Measurements from ENCODE around the gene MEAK7.

DNA sequence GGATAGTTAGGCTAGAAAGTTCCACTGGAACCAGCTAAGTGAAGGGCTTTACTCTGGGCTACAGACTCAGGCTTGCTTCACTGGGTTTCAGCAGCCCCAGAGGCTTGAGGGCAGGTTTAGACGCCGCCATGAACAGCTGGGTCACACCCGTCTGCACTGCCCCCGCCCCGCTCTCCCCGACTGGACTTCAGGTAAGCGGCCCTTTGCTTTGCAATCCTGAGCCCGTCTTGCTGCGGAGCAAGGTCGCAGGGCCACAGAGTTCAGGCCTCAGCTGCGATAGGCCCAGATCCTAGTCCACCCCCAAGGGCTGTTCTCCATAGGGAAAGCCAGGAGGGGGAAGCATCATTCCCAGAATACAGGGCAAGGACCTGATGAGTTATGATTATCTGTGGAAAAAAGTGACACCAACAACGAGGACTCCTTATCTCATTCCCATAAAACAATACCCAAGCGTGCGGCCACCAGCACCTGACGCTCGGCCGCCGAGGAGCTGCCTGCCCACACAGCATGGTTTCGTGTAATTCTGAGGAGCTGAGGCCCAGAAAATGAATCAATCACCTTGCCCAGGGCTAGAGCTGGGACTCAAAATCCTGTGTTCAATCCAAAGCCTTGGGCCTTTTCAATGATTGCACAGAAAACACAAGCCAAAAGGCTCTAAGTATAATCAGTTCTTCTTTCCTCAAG lies 20.4 kb downstream of the MEAK7 start:
- TF ChIP-seq, protein P1, sequence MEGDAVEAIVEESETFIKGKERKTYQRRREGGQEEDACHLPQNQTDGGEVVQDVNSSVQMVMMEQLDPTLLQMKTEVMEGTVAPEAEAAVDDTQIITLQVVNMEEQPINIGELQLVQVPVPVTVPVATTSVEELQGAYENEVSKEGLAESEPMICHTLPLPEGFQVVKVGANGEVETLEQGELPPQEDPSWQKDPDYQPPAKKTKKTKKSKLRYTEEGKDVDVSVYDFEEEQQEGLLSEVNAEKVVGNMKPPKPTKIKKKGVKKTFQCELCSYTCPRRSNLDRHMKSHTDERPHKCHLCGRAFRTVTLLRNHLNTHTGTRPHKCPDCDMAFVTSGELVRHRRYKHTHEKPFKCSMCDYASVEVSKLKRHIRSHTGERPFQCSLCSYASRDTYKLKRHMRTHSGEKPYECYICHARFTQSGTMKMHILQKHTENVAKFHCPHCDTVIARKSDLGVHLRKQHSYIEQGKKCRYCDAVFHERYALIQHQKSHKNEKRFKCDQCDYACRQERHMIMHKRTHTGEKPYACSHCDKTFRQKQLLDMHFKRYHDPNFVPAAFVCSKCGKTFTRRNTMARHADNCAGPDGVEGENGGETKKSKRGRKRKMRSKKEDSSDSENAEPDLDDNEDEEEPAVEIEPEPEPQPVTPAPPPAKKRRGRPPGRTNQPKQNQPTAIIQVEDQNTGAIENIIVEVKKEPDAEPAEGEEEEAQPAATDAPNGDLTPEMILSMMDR (IDR thresholded peaks at IDR 0.05) = no peak
- no peak for TF ChIP-seq POLR2A (IDR thresholded peaks at IDR 0.05)

Data from adrenal gland (tissue), 5 donors.